Choroid plexus epithelial cell (primary cell): Measurements from ENCODE around the gene CCDC24.

Source experiments
- DNase-seq: peaks from one replicate; pipeline ENCODE4 v3.0.0-alpha.2; 2010; ENCODE audit warnings: low read depth
- H3K4me3 ChIP-seq: 2 replicates; pipeline ENCODE4 v1.5.1; 2011; ENCODE audit warnings: low read depth, mild to moderate bottlenecking, control low read depth, low read length, moderate library complexity
- CTCF ChIP-seq: conservative IDR thresholded peaks from 2 replicates; pipeline ENCODE4 v1.5.1; 2011; ENCODE audit warnings: low read depth, mild to moderate bottlenecking, control low read depth, inconsistent platforms, low read length, moderate library complexity

The CCDC24 gene

GRCh38 chr1:43980255-43981134 is 10.9 kb upstream of the CCDC24 start:
- peak; percentile 49 for DNase-seq
- no peak for TF ChIP-seq CTCF
- H3K4me3 ChIP-seq: peak overlapping the region; percentile 66

- no peak for TF ChIP-seq CTCF
- H3K4me3 ChIP-seq: no peak overlapping the region
- no peak for DNase-seq
These were observed 10.3 kb upstream of the CCDC24 start for GRCh38 chr1:43981135-43981491.

- H3K4me3 ChIP-seq: no peak overlapping the region
- TF ChIP-seq CTCF: no peak
- DNase-seq: no peak
These were observed 9.8 kb upstream of the CCDC24 start for GRCh38 chr1:43981636-43982035.

- DNase-seq: no peak
- H3K4me3 ChIP-seq: no peak overlapping the region
- TF ChIP-seq CTCF: no peak
These were observed 9.2 kb upstream of the CCDC24 start for GRCh38 chr1:43982241-43982640.

GRCh38 chr1:43982808-43983207 is 8.6 kb upstream of the CCDC24 start:
- no peak for TF ChIP-seq CTCF
- no peak overlapping the region for H3K4me3 ChIP-seq
- no peak for DNase-seq

GRCh38 chr1:43983253-43983899 is 8.0 kb upstream of the CCDC24 start:
- TF ChIP-seq CTCF: no peak
- no peak for DNase-seq
- no peak overlapping the region for H3K4me3 ChIP-seq
